Activated B cell treated with CpG ODN at 0.5 μM for 24 hours (primary cell): ENCODE results near the gene CD19. TPM values are rescaled to one million over a fixed set of nuclear protein-coding genes. Genes with fewer than 3 reads are reported as not detected.

ENCODE experiments used
- ATAC-seq: fragments of 200-7000 bp; cut with Tn5 transposase; one replicate; pipeline ENCODE4 v1.10.0; 2021; ENCODE audit warnings: low read depth, mild to moderate bottlenecking, moderate library complexity
- CTCF ChIA-PET: fragments of 350-600 bp; sonication (Branson Sonifier 250); formaldehyde crosslinking; loops from one replicate; lab custom pipeline; 2021; ENCODE audit warnings: antibody characterized with exemption; lab: Charles Lee
- POLR2A ChIA-PET: fragments of 350-600 bp; sonication (Branson Sonifier 250); formaldehyde crosslinking; loops from one replicate; lab custom pipeline; 2021; ENCODE audit warnings: antibody characterized with exemption; lab: Charles Lee
- DNase-seq: peaks from one replicate; pipeline ENCODE4 v3.0.0; 2022
- H3K27ac Mint-ChIP-seq: one replicate; pipeline ENCODE4 v1.8.0; 2020; ENCODE audit warnings: mixed read lengths
- H3K27me3 Mint-ChIP-seq: one replicate; pipeline ENCODE4 v1.8.0; 2021; ENCODE audit warnings: mixed read lengths
- H3K36me3 Mint-ChIP-seq: one replicate; pipeline ENCODE4 v1.8.0; 2021; ENCODE audit warnings: low read depth, mixed read lengths
- H3K4me1 Mint-ChIP-seq: one replicate; pipeline ENCODE4 v1.8.0; 2021; ENCODE audit warnings: mixed read lengths
- H3K4me3 Mint-ChIP-seq: one replicate; pipeline ENCODE4 v1.8.0; 2020; ENCODE audit warnings: mild to moderate bottlenecking, mixed read lengths
- H3K9me3 Mint-ChIP-seq: one replicate; pipeline ENCODE4 v1.8.0; 2020; ENCODE audit warnings: mixed read lengths
- CTCF ChIP-seq: fragments of 200-600 bp; IDR thresholded peaks from one replicate; pipeline ENCODE4 v1.8.0; 2022; ENCODE audit warnings: antibody characterized with exemption, mild to moderate bottlenecking
- intact Hi-C: fragments of 100-400 bp; cut with micrococcal nuclease; formaldehyde crosslinking; loops from one replicate; pipeline ENCODE4 v1.15.1; 2024
- total RNA-seq: library from RNA; stranded (reverse); gene quantifications from 2 replicates; pipeline ENCODE4 v1.2.3, GENCODE V29; 2022

The CD19 gene
- total RNA-seq, 1 donor from 2014 or later = 316 TPM

DNA sequence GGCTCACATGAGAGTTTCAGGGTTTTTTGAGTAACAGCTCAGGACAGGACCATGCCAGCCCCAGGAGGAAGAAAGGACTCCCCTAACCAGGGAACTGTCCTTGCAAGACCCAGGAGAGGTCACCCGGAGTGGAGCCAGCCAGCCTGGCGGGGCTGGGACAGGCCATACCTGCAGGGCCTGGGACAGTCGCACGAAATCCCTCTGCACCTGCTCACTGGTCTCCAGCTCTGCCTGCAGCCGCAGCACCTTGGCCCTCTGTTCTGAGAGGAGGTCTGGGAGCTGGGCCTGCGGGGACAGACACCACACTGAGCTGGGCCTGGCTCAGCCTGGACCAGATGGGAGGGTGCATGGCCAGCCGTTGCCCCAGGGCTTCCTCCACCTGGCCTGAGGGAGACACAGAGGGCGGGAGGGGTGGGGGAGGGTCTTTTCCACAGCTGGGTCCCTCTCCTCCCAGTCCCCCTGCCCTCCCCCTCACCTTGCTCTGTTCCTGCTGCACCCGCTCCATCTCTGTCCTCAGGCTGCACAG is 26.5 kb upstream of the CD19 start:
- TF ChIP-seq CTCF = no peak
- Mint-ChIP-seq H3K9me3 (no peaks in the 10 kb centered on the region), H3K36me3 (peaks cover 41% of the 10 kb centered on the region), H3K4me1 (peaks cover 22% of the 10 kb centered on the region), H3K27me3 (no peaks in the 10 kb centered on the region), H3K4me3 (no peak overlapping the region), H3K27ac (no peak overlapping the region)
- ChIA-PET CTCF (no interaction called here), POLR2A (interaction anchor here (0.5 kb wide), 1 partner anchor 8 kb away, joined by 7 read pairs; no protein-coding TSS in a partner anchor)
- no peak for DNase-seq
- intact Hi-C loops = no loop called here
- ATAC-seq = no peak

DNA sequence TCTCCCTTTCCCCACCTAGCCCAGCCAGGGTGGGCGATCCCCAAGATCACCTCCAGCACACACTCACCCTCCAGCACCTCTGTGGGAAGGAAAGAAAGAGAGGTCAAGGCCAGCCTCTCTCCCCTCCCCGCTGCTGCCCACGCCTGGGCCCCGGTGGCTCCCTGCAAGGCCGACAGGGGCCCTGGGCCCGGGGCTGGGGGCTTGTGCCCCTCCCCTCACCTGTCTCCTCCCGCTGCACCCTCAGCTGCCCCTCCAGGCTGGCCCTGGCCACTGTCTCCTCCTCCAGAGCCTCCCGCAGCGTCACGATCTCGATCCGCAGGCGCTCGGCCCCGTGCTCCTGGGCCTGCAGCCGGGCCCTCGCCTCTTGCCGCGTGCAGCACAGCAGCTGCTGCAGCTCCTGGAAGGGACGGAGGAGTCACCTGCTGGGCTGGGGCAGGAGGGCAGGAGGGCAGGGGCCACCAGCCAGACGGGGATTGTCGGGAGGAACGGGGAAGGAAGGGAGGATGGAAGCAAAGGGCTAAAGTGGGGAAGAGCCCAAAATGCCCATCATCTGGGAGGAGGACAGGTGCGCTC is 25.9 kb upstream of the CD19 start:
- no peak for ATAC-seq
- Mint-ChIP-seq H3K27me3 (no peaks in the 10 kb centered on the region), H3K27ac (no peak overlapping the region), H3K36me3 (peaks cover 44% of the 10 kb centered on the region), H3K4me1 (peaks cover 25% of the 10 kb centered on the region), H3K9me3 (no peaks in the 10 kb centered on the region), H3K4me3 (no peak overlapping the region)
- no peak for DNase-seq
- no peak for TF ChIP-seq CTCF
- CTCF ChIA-PET = interaction anchor here (1.2 kb wide), 1 partner anchor 26 kb away, joined by 3 read pairs; no protein-coding TSS in a partner anchor
- intact Hi-C loops = no loop called here
- POLR2A ChIA-PET = no interaction called here

GRCh38 chr16:28910086-28911031 is 21.4 kb upstream of the CD19 start:
- ATAC-seq (peak; percentile 73), DNase-seq (no peak)
- intact Hi-C loops = loop anchor here (1.0 to 5.0 kb wide), 3 partner anchors 14 to 37 kb away; no protein-coding TSS in a partner anchor
- no peak for TF ChIP-seq CTCF
- Mint-ChIP-seq H3K9me3 (no peaks in the 10 kb centered on the region), H3K4me1 (peaks cover 12% of the 10 kb centered on the region), H3K27ac (peak overlapping the region; percentile 87), H3K36me3 (peaks cover 61% of the 10 kb centered on the region), H3K4me3 (peak overlapping the region; percentile 7), H3K27me3 (no peaks in the 10 kb centered on the region)
- ChIA-PET POLR2A (interaction anchor here (0.5 to 7.0 kb wide), 10 partner anchors 14 to 953 kb away, joined by 3 to 54 read pairs (median 4); partner anchors contain the start of genes ATXN2L, CD19, CDIPT and RABEP2), CTCF (interaction anchor here (1.0 to 4.4 kb wide), 2 partner anchors 13 to 34 kb away, joined by 4 to 16 read pairs; no protein-coding TSS in a partner anchor)

DNA sequence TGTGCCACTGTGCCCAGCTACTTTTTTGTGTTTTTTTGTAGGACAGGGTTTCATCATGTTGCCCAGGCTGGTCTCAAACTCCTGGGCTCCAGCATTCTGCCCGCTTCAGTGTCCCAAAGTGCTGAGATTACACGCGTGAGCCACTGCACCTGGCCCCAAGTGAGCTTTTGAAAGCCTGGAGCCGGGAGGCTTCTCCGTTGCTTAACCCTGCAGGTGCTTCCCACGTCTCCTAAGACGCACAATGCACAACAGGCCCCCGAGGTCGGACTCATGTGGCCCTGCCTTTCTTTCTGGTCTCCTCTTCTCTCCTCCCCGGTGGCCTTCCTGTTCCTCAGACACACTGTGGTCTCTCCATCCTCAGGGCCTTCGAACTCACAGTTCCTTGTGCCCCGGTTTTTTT is 19.2 kb upstream of the CD19 start:
- no peak for TF ChIP-seq CTCF
- intact Hi-C loops = loop anchor here (5.0 kb wide), 1 partner anchor 35 kb away; no protein-coding TSS in a partner anchor
- no peaks in the 10 kb centered on the region for H3K9me3 Mint-ChIP-seq
- H3K27ac Mint-ChIP-seq = no peak overlapping the region
- POLR2A ChIA-PET = interaction anchor here (0.6 to 7.0 kb wide), 5 partner anchors 12 to 67 kb away, joined by 3 to 54 read pairs (median 7); partner anchors contain the start of genes RABEP2 and TUFM
- ATAC-seq (no peak), DNase-seq (no peak)
- peaks cover 19% of the 10 kb centered on the region for H3K4me1 Mint-ChIP-seq
- H3K36me3 Mint-ChIP-seq = peaks cover 68% of the 10 kb centered on the region
- H3K27me3 Mint-ChIP-seq = no peaks in the 10 kb centered on the region
- CTCF ChIA-PET = interaction anchor here (4.4 kb wide), 1 partner anchor 32 kb away, joined by 16 read pairs; no protein-coding TSS in a partner anchor
- H3K4me3 Mint-ChIP-seq = no peak overlapping the region
